OCI-LY1 (cell line): ENCODE data around the gene RASGRF2.
A peak's percentile ranks its signal among the peaks of the same experiment; 100 is the strongest.

Source experiments
- EZH2 ChIP-seq: fragments of 200-600 bp; sonication (generic), shearing (Covaris generic); IDR thresholded peaks from 2 replicates; pipeline ENCODE4 v1.8.0; 2017; ENCODE audit warnings: borderline replicate concordance, mixed run types, mild to moderate bottlenecking, antibody characterized with exemption, low read length, moderate library complexity, mixed read lengths
- TF ChIP-seq, protein P1 (sequence below): fragments of 200-600 bp; sonication (generic), shearing (Covaris generic); IDR thresholded peaks from 2 replicates; pipeline ENCODE4 v1.5.1; 2017; ENCODE audit warnings: mild to moderate bottlenecking, antibody characterized with exemption, low read length, moderate library complexity, mixed read lengths

DNA sequence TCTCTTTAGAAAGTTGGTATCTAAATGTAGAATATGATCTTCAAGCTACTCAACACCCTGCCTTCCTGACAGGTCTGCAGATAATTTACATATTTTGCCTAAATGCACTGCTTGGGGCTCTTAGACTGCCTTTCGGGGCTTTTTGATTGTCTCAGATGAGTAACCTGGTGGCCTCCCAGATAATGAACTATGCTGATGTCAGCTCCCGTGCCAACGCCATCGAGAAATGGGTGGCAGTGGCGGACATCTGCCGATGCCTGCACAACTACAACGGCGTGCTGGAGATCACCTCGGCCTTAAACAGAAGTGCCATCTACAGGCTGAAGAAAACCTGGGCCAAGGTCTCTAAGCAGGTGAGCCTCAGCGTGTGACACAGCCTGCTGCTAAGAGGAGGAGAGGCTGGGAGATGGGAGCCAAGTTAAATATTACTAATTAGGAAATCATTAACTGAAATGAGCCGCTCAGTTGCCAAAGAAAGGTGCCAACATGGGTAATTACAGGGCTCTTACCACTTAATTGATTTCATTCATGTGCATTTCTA lies 252.1 kb downstream of the RASGRF2 start:
- TF ChIP-seq, protein P1, sequence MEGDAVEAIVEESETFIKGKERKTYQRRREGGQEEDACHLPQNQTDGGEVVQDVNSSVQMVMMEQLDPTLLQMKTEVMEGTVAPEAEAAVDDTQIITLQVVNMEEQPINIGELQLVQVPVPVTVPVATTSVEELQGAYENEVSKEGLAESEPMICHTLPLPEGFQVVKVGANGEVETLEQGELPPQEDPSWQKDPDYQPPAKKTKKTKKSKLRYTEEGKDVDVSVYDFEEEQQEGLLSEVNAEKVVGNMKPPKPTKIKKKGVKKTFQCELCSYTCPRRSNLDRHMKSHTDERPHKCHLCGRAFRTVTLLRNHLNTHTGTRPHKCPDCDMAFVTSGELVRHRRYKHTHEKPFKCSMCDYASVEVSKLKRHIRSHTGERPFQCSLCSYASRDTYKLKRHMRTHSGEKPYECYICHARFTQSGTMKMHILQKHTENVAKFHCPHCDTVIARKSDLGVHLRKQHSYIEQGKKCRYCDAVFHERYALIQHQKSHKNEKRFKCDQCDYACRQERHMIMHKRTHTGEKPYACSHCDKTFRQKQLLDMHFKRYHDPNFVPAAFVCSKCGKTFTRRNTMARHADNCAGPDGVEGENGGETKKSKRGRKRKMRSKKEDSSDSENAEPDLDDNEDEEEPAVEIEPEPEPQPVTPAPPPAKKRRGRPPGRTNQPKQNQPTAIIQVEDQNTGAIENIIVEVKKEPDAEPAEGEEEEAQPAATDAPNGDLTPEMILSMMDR = peak; percentile 36; the same call in 1 of the 2 replicates
- no peak for TF ChIP-seq EZH2
